ENCODE results near the gene ITPR2. TPM values are rescaled to one million over a fixed set of nuclear protein-coding genes. Genes with fewer than 3 reads are reported as not detected.

The ITPR2 gene
- total RNA-seq, 6 experiments from 2014 or later: 6.9 to 8.4 (median 7.6) TPM

GRCh38 chr12:26548227-26548626 is 284.8 kb downstream of the ITPR2 start:
- Mint-ChIP-seq H3K27ac (no peak overlapping the region), H3K27me3 (ENCODE audit: insufficient read depth) (no peaks in the 10 kb centered on the region; the same call in 1 of the 2 replicates), H3K4me1 (ENCODE audit: low read depth) (no peaks in the 10 kb centered on the region), H3K4me3 (no peak overlapping the region), H3K36me3 (ENCODE audit: low read depth) (peaks cover 13% of the 10 kb centered on the region), H3K9me3 (peaks cover 7% of the 10 kb centered on the region; the same call in 1 of the 2 replicates)
- no peak for DNase-seq
- TF ChIP-seq, protein P1, sequence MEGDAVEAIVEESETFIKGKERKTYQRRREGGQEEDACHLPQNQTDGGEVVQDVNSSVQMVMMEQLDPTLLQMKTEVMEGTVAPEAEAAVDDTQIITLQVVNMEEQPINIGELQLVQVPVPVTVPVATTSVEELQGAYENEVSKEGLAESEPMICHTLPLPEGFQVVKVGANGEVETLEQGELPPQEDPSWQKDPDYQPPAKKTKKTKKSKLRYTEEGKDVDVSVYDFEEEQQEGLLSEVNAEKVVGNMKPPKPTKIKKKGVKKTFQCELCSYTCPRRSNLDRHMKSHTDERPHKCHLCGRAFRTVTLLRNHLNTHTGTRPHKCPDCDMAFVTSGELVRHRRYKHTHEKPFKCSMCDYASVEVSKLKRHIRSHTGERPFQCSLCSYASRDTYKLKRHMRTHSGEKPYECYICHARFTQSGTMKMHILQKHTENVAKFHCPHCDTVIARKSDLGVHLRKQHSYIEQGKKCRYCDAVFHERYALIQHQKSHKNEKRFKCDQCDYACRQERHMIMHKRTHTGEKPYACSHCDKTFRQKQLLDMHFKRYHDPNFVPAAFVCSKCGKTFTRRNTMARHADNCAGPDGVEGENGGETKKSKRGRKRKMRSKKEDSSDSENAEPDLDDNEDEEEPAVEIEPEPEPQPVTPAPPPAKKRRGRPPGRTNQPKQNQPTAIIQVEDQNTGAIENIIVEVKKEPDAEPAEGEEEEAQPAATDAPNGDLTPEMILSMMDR (IDR thresholded peaks at IDR 0.05): no peak

GRCh38 chr12:26546535-26547314 is 286.3 kb downstream of the ITPR2 start:
- Mint-ChIP-seq H3K27ac (no peak overlapping the region), H3K27me3 (ENCODE audit: insufficient read depth) (no peaks in the 10 kb centered on the region; the same call in 1 of the 2 replicates), H3K4me3 (no peak overlapping the region), H3K9me3 (peaks cover 7% of the 10 kb centered on the region; the same call in 1 of the 2 replicates), H3K4me1 (ENCODE audit: low read depth) (no peaks in the 10 kb centered on the region), H3K36me3 (ENCODE audit: low read depth) (peaks cover 12% of the 10 kb centered on the region)
- DNase-seq: no peak
- TF ChIP-seq, protein P1 (IDR thresholded peaks at IDR 0.05): no peak

- H3K9me3 Mint-ChIP-seq: no peaks in the 10 kb centered on the region
- H3K4me3 Mint-ChIP-seq: no peak overlapping the region
- no peaks in the 10 kb centered on the region for H3K27me3 Mint-ChIP-seq (ENCODE audit: insufficient read depth)
- H3K36me3 Mint-ChIP-seq (ENCODE audit: low read depth): no peaks in the 10 kb centered on the region
- no peaks in the 10 kb centered on the region for H3K4me1 Mint-ChIP-seq (ENCODE audit: low read depth)
- no peak overlapping the region for H3K27ac Mint-ChIP-seq
- TF ChIP-seq, protein P1 (IDR thresholded peaks at IDR 0.05): no peak
- DNase-seq: no peak
These were observed 293.9 kb downstream of the ITPR2 start for GRCh38 chr12:26539131-26539530.

DNA sequence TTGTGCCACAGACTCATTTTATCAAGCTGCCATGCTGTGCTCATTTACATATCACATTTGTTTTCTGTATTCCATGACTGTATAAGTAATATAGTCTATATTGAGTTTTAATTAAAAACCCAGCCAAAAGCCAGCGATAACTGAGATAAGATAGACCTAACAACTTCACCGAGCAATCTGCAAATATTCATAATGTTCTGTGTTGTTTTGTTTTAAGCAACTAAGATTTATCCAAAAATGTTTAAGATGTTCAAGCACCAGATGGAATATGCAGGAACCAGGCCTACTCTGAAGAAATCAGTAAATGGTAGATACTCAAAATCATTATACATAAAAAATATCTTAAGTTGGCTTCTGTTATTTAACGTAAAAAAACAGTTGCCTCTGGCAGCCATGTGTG is 295.3 kb downstream of the ITPR2 start:
- H3K4me1 Mint-ChIP-seq (ENCODE audit: low read depth): no peaks in the 10 kb centered on the region
- TF ChIP-seq, protein P1 (IDR thresholded peaks at IDR 0.05): no peak
- no peaks in the 10 kb centered on the region for H3K9me3 Mint-ChIP-seq
- no peak overlapping the region for H3K4me3 Mint-ChIP-seq
- no peaks in the 10 kb centered on the region for H3K36me3 Mint-ChIP-seq (ENCODE audit: low read depth)
- H3K27ac Mint-ChIP-seq: no peak overlapping the region
- DNase-seq: no peak
- no peaks in the 10 kb centered on the region for H3K27me3 Mint-ChIP-seq (ENCODE audit: insufficient read depth)

- no peaks in the 10 kb centered on the region for H3K4me1 Mint-ChIP-seq (ENCODE audit: low read depth)
- no peak for DNase-seq
- H3K27ac Mint-ChIP-seq: no peak overlapping the region
- H3K4me3 Mint-ChIP-seq: no peak overlapping the region
- H3K36me3 Mint-ChIP-seq (ENCODE audit: low read depth): no peaks in the 10 kb centered on the region
- H3K27me3 Mint-ChIP-seq (ENCODE audit: insufficient read depth): no peaks in the 10 kb centered on the region
- TF ChIP-seq, protein P1 (IDR thresholded peaks at IDR 0.05): no peak
- H3K9me3 Mint-ChIP-seq: no peaks in the 10 kb centered on the region
These were observed 295.9 kb downstream of the ITPR2 start for GRCh38 chr12:26537126-26537525.

All from HFFc6 (cell line).